ENCODE results near the gene TSHZ2. TPM values are rescaled to one million over a fixed set of nuclear protein-coding genes. Genes with fewer than 3 reads are reported as not detected.

Gene TSHZ2
- total RNA-seq, 2 experiments from 2014 or later: 0.13 TPM; not detected in 1

DNA sequence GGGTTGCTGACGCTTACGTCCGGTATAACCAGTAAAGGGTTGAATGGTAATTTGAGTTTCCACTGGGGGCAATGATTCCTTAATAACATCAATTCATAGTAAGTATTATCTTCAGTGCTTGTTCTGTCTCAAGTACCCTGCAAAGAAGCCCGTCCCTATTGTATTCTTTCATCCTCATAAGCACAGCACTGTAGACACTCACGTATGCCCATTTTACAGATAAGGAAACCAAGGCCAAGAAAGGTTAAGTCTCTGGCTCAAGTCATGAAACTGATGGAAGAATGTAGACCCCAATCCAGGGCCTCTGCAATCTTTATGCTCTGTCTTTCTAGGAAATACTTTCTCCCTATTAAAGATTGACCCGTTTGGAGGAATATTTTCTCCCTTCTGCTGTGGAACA lies 370.3 kb downstream of the TSHZ2 start:
- CTCF ChIA-PET: no interaction called here

DNA sequence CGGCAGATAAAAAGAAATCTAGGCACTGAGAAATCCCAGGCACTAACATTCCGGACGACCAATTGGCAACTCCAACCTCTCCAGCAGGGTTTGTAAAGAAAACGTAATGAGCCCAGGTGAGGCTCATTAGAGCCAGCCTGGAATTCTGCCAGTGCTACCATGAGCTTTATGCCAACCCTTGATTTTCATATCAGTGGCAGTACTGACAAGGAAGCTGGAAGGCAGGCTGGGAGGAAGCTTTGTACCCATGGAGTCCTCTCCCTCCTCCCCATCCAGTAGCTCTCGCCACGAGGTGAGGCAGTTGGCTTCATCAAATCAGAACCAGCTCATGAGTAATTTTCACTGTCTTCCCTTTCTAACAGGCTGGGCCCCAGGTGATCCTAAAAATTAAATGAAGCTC lies 371.3 kb downstream of the TSHZ2 start:
- Mint-ChIP-seq H3K36me3 (ENCODE audit: low read depth) (no peaks in the 10 kb centered on the region), H3K27ac (no peak overlapping the region), H3K27me3 (ENCODE audit: low read depth) (no peaks in the 10 kb centered on the region), H3K9me3 (ENCODE audit: insufficient read depth) (no peaks in the 10 kb centered on the region), H3K4me1 (ENCODE audit: low read depth) (peaks cover 5% of the 10 kb centered on the region), H3K4me3 (no peak overlapping the region)
- ChIA-PET POLR2A (interaction anchor here (1.5 kb wide), 1 partner anchor 11 kb away, joined by 4 read pairs; no protein-coding TSS in a partner anchor), CTCF (no interaction called here)
- DNase-seq: no peak
- no peak for ATAC-seq

More for the DNA sequence above, 370.3 kb downstream of the TSHZ2 start:
- no peaks in the 10 kb centered on the region for H3K9me3 Mint-ChIP-seq (ENCODE audit: insufficient read depth)
- H3K36me3 Mint-ChIP-seq (ENCODE audit: low read depth): no peaks in the 10 kb centered on the region
- POLR2A ChIA-PET: no interaction called here
- H3K27ac Mint-ChIP-seq: no peak overlapping the region
- no peak overlapping the region for H3K4me3 Mint-ChIP-seq
- no peak for ATAC-seq
- H3K27me3 Mint-ChIP-seq (ENCODE audit: low read depth): no peaks in the 10 kb centered on the region
- peaks cover 5% of the 10 kb centered on the region for H3K4me1 Mint-ChIP-seq (ENCODE audit: low read depth)
- no peak for DNase-seq

DNA sequence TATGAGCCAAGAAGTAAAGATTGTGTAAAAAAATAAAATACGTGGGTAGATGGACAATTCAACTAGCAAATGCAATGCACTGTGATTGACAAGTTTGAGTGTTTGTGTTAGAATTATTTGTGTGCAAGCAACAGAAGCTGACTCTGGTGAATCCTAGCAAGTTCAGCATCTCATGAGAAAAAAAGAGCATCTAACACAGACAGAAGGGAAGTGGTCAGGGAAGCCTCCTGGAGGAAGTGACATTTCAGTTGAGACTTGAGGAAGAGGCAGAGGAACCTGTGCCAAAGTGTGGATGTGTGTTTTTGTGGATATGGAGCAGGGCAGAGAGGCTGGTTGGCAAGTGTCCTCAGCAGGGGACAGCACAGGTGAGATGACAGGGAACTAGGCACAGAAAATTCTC lies 372.7 kb downstream of the TSHZ2 start:
- no peak overlapping the region for H3K27ac Mint-ChIP-seq

DNA sequence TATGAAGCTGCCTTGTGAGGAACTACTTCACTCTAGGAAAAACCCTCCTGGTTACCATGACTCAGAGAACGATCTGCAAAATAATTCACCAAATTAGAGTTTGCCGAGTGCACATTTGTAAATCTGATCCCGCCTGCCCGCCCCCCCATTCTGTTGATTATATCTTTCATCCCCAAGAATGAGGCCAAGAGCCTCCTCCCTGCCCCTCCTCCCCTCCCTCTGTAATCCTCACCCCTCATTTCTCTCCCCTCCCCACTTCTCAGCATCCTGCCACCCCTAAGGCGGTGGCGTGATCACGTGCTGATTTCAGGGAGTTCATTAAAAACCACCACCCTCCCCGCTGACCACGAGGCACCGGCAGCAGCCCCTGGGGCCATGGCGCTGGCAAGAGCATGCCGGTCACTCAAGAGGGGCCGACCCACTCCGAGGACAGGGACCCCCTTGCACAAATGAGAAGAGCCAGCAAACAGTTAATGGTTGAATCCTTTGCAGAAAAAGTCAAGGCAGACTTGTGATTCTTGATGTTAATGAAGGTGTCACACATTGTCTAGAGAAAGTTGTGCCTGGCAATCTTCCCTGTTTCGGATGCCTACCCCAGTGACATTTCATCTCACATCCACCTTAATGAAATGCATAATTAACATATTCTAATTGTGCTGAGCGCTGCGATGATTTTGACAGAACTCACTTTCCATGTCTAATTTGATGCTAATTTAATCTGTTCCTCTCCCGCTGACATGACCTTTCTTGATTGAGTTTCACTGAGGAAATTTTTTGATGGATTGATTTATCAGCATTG lies 373.6 kb downstream of the TSHZ2 start:
- Mint-ChIP-seq H3K4me1 (ENCODE audit: low read depth) (peaks cover 5% of the 10 kb centered on the region), H3K9me3 (ENCODE audit: insufficient read depth) (no peaks in the 10 kb centered on the region), H3K27ac (no peak overlapping the region), H3K36me3 (ENCODE audit: low read depth) (no peaks in the 10 kb centered on the region), H3K4me3 (no peak overlapping the region), H3K27me3 (ENCODE audit: low read depth) (no peaks in the 10 kb centered on the region)
- no peak for ATAC-seq
- ChIA-PET POLR2A (interaction anchor here (0.6 kb wide), 1 partner anchor 685 kb away, joined by 3 read pairs; no protein-coding TSS in a partner anchor), CTCF (no interaction called here)
- DNase-seq: no peak

More for the DNA sequence above, 372.7 kb downstream of the TSHZ2 start:
- Mint-ChIP-seq H3K9me3 (ENCODE audit: insufficient read depth) (no peaks in the 10 kb centered on the region), H3K27me3 (ENCODE audit: low read depth) (no peaks in the 10 kb centered on the region), H3K36me3 (ENCODE audit: low read depth) (no peaks in the 10 kb centered on the region), H3K4me1 (ENCODE audit: low read depth) (peaks cover 5% of the 10 kb centered on the region), H3K4me3 (no peak overlapping the region)
- no peak for DNase-seq
- ATAC-seq: no peak
- ChIA-PET POLR2A (no interaction called here), CTCF (no interaction called here)

DNA sequence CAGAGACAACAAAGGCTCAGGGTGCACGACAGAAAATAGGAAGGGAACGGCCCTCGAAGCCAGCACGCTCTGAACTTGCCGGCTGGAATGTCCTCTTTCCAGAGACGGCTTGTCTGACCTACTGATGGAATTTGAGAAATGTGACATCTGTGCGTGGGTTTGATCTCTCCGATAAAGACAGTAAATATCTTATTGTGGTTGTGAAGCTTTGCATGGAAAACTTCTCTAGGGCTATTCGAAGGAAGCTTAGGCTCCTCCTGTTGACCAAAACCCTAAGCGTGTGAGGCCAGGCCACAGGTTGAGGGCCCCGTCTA lies 374.1 kb downstream of the TSHZ2 start:
- Mint-ChIP-seq H3K27me3 (ENCODE audit: low read depth) (no peaks in the 10 kb centered on the region), H3K36me3 (ENCODE audit: low read depth) (no peaks in the 10 kb centered on the region), H3K4me3 (no peak overlapping the region), H3K27ac (no peak overlapping the region), H3K4me1 (ENCODE audit: low read depth) (peaks cover 5% of the 10 kb centered on the region), H3K9me3 (ENCODE audit: insufficient read depth) (no peaks in the 10 kb centered on the region)
- ATAC-seq (no peak), DNase-seq (no peak)
- ChIA-PET POLR2A (no interaction called here), CTCF (no interaction called here)

DNA sequence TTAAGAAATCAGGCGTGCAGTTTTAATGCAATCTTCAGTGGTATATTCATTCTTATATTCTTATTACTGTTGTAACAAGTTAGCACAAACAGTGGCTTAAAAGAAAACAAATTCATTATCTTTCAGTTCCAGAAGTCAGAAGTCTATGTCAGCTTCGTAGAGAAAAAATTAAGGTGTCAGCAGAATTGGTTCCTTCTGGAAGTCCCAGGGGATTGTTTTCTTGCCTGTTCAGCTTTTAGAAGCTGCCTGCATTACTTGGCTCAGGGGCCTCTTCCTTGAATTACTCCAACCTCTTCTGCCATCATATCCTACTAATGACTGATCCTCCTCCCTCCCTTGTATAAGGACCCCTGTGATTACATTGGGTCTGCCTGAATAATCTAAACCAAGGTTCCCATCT lies 377.6 kb downstream of the TSHZ2 start:
- ChIA-PET CTCF (no interaction called here), POLR2A (interaction anchor here (0.6 kb wide), 1 partner anchor 66 kb away, joined by 3 read pairs; no protein-coding TSS in a partner anchor)
- Mint-ChIP-seq H3K36me3 (ENCODE audit: low read depth) (no peaks in the 10 kb centered on the region), H3K9me3 (ENCODE audit: insufficient read depth) (no peaks in the 10 kb centered on the region), H3K27ac (no peak overlapping the region), H3K4me1 (ENCODE audit: low read depth) (peaks cover 4% of the 10 kb centered on the region), H3K27me3 (ENCODE audit: low read depth) (no peaks in the 10 kb centered on the region), H3K4me3 (no peak overlapping the region)
- ATAC-seq: no peak
- no peak for DNase-seq

DNA sequence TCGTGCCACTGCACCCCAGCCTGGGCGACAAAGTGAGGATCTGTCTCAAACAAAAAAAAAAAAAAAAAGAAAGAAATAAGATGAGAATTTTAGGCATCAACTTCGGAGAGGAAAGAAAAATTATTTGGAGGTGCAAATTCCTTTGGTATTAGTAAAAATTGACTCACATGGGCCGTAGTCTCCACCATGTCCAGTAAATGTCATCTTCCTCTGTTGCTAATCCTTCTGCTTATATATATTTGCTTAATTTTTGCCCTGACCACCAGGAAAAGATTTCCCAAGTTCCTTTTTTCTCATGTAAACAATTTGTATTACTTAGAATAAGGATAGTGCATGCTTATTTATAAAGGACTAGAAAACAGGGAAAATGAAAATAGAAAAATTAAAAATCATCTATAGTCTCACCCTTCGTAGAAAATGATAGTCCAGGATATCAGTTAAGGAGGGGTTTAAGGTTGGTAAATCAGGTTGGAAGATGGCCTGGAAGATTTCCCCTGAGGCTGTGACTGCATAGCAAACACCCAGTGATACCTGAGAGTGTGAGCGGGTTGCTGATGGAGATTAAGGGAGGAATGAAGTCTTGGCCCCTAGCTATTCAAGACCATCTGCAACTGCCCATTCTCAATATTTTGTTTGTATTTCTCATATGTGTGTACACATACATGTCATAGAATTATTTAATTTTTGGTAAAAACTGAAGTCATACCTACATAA lies 380.7 kb downstream of the TSHZ2 start:
- DNase-seq (no peak), ATAC-seq (no peak)
- ChIA-PET CTCF (no interaction called here), POLR2A (no interaction called here)
- H3K27me3 Mint-ChIP-seq (ENCODE audit: low read depth): no peaks in the 10 kb centered on the region
- peaks cover 11% of the 10 kb centered on the region for H3K9me3 Mint-ChIP-seq (ENCODE audit: insufficient read depth)
- H3K4me3 Mint-ChIP-seq: no peak overlapping the region
- no peaks in the 10 kb centered on the region for H3K36me3 Mint-ChIP-seq (ENCODE audit: low read depth)
- no peak overlapping the region for H3K27ac Mint-ChIP-seq
- no peaks in the 10 kb centered on the region for H3K4me1 Mint-ChIP-seq (ENCODE audit: low read depth)

DNA sequence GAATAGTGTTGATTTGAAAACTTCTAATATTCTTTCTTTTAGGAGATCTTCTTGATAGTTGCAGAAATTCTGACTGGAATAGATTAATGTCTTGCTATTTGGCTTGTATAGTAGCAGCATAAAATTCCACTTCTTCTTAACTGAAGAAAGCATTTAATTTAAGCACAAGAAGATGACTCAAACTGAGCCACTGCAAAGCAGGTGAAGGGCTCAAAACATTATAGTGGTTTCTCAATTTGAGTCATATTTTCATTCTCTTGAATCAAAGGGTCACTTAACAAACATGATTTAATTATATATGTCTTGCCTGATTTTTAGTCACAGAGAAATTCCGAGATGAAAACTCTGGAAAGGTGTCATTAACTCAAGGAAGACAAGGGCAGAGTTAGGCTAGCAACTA lies 382.2 kb downstream of the TSHZ2 start:
- no peak overlapping the region for H3K27ac Mint-ChIP-seq
- H3K27me3 Mint-ChIP-seq (ENCODE audit: low read depth): no peaks in the 10 kb centered on the region
- POLR2A ChIA-PET: no interaction called here
- H3K36me3 Mint-ChIP-seq (ENCODE audit: low read depth): no peaks in the 10 kb centered on the region
- no peaks in the 10 kb centered on the region for H3K4me1 Mint-ChIP-seq (ENCODE audit: low read depth)
- ATAC-seq: no peak
- CTCF ChIA-PET: no interaction called here
- no peak for DNase-seq
- no peak overlapping the region for H3K4me3 Mint-ChIP-seq
- H3K9me3 Mint-ChIP-seq (ENCODE audit: insufficient read depth): peaks cover 11% of the 10 kb centered on the region

DNA sequence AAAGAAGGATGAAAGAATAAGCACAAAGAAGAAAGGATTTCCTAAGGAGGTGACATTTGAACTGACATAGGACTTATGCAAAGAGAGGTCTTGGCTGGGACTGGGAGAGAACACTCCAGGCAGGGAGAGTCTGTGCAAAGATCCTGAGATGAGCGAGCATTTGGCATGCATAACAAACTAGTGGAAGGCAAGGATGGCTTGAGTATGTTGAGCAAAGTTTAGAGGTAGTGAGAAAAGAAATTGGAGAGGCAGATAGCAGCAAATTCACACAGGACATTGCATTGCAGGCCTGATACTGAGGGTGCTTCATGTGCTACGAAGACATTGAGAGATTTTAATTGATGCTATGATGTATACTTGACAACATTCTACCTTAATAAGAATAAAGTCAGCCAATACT lies 383.6 kb downstream of the TSHZ2 start:
- Mint-ChIP-seq H3K4me3 (no peak overlapping the region), H3K36me3 (ENCODE audit: low read depth) (no peaks in the 10 kb centered on the region), H3K27ac (no peak overlapping the region), H3K27me3 (ENCODE audit: low read depth) (no peaks in the 10 kb centered on the region), H3K9me3 (ENCODE audit: insufficient read depth) (peaks cover 11% of the 10 kb centered on the region), H3K4me1 (ENCODE audit: low read depth) (no peaks in the 10 kb centered on the region)
- CTCF ChIA-PET: no interaction called here
- POLR2A ChIA-PET: no interaction called here
- DNase-seq (no peak), ATAC-seq (no peak)

DNA sequence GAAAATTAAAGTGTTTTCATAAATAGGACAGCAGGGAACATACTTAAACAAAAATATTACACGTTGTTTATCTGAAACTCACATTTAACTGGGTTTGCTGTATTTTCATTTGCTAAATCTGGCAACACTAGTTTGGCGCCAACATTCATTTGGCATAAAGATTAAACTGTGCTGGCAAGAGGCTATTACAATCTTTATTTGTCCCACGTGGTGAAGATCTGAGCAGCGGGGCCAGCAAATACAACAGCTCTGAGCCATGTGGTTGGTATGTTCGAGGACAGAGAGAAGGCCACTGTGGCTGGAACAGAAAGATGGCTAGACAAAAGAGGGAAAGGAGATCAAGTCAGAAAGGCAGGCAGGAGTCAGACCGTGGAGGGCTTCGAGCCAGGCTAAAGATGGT lies 387.3 kb downstream of the TSHZ2 start:
- Mint-ChIP-seq H3K27me3 (ENCODE audit: low read depth) (no peaks in the 10 kb centered on the region), H3K27ac (no peak overlapping the region), H3K36me3 (ENCODE audit: low read depth) (no peaks in the 10 kb centered on the region), H3K4me3 (no peak overlapping the region), H3K4me1 (ENCODE audit: low read depth) (no peaks in the 10 kb centered on the region), H3K9me3 (ENCODE audit: insufficient read depth) (peaks cover 11% of the 10 kb centered on the region)
- POLR2A ChIA-PET: no interaction called here
- CTCF ChIA-PET: no interaction called here
- DNase-seq (no peak), ATAC-seq (no peak)

DNA sequence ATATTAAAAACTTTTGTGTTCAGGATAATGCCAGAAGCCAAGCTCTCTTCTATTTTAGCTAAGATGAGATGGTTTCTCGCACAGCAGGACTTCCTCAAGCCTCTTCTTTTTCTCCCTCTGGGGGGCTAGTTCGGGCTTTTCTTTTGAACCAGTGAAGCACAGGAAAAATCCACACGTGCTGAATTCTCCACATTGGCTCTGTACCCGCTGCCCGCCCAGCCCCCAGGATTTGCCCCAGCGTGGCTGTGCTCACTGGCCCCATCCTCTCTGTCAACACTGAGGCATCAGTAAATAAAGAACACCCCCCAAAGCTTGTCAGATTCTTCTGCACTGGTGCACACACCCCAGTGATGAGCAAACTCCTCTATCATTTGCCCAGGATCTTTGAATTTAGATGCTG lies 388.7 kb downstream of the TSHZ2 start:
- H3K4me3 Mint-ChIP-seq: no peak overlapping the region
- peaks cover 3% of the 10 kb centered on the region for H3K27me3 Mint-ChIP-seq (ENCODE audit: low read depth)
- ChIA-PET POLR2A (no interaction called here), CTCF (no interaction called here)
- no peak for ATAC-seq
- no peaks in the 10 kb centered on the region for H3K4me1 Mint-ChIP-seq (ENCODE audit: low read depth)
- DNase-seq: no peak
- no peaks in the 10 kb centered on the region for H3K36me3 Mint-ChIP-seq (ENCODE audit: low read depth)
- no peak overlapping the region for H3K27ac Mint-ChIP-seq
- H3K9me3 Mint-ChIP-seq (ENCODE audit: insufficient read depth): no peaks in the 10 kb centered on the region

DNA sequence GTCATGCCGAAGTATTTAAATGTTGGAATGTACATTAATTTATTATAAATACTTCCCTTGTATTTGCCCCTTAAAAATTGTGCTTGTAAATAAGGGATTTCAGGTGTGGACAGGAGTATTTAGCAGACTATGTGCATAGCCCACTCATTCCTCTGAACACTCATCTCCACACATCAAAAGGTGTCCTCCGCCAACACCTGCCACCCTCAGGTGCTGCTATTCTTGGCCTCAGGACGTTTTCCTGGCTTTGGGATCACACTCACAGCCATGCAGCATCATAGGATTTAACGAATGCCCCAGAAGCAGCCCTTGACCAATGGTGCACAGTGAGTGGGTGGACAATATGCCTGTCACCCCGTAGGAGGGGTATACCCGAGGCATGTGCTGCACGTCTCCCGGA lies 390.6 kb downstream of the TSHZ2 start:
- ChIA-PET POLR2A (no interaction called here), CTCF (no interaction called here)
- Mint-ChIP-seq H3K36me3 (ENCODE audit: low read depth) (no peaks in the 10 kb centered on the region), H3K27ac (no peak overlapping the region), H3K9me3 (ENCODE audit: insufficient read depth) (no peaks in the 10 kb centered on the region), H3K4me3 (no peak overlapping the region), H3K27me3 (ENCODE audit: low read depth) (peaks cover 3% of the 10 kb centered on the region), H3K4me1 (ENCODE audit: low read depth) (no peaks in the 10 kb centered on the region)
- ATAC-seq: no peak
- no peak for DNase-seq

All from activated CD8-positive, alpha-beta T cell treated with anti-CD3 and anti-CD28 coated beads, Interleukin-2, amount 10 ng/mL, durations not matched to agents 7 days and 5 days (primary cell).